WERI-Rb-1 (cell line): ENCODE measurements around the gene SMYD3.
A peak's percentile ranks its signal among the peaks of the same experiment; 100 is the strongest.

Experiments used
- DNase-seq: peaks from one replicate; pipeline ENCODE4 v3.0.0-alpha.2; 2020
- H3K27ac ChIP-seq: fragments of 250-450 bp; sonication (Bioruptor Pico); 2 replicates; pipeline ENCODE4 v1.5.1; 2020; ENCODE audit warnings: mild to moderate bottlenecking, moderate library complexity
- H3K27me3 ChIP-seq: fragments of 250-450 bp; sonication (Bioruptor Pico); 2 replicates; pipeline ENCODE4 v1.5.1; 2021; ENCODE audit warnings: mild to moderate bottlenecking, low read depth, moderate library complexity; ENCODE audit not compliant: insufficient read depth, severe bottlenecking
- H3K36me3 ChIP-seq: fragments of 250-450 bp; sonication (Bioruptor Pico); 2 replicates; pipeline ENCODE4 v1.5.1; 2020; ENCODE audit warnings: mild to moderate bottlenecking, moderate library complexity
- H3K4me3 ChIP-seq: 2 replicates; pipeline ENCODE4 v1.5.1; 2011; ENCODE audit warnings: low read depth, mild to moderate bottlenecking, control low read depth, low read length
- H3K9me3 ChIP-seq: fragments of 250-450 bp; sonication (Bioruptor Pico); 2 replicates; pipeline ENCODE4 v1.5.1; 2021; ENCODE audit warnings: mild to moderate bottlenecking, moderate library complexity; ENCODE audit not compliant: severe bottlenecking
- TF ChIP-seq, protein P1 (sequence below): IDR thresholded peaks from 2 replicates; pipeline ENCODE4 v1.5.1; 2011; ENCODE audit warnings: low read depth, mild to moderate bottlenecking, control low read depth, inconsistent platforms, low read length

The SMYD3 gene

GRCh38 chr1:246012341-246012740 is 494.7 kb downstream of the SMYD3 start:
- Histone ChIP-seq H3K9me3 (no peaks in the 10 kb centered on the region), H3K4me3 (no peak overlapping the region), H3K27ac (no peak overlapping the region), H3K36me3 (no peaks in the 10 kb centered on the region), H3K27me3 (no peaks in the 10 kb centered on the region)
- peak; percentile 8 for DNase-seq
- TF ChIP-seq, protein P1, sequence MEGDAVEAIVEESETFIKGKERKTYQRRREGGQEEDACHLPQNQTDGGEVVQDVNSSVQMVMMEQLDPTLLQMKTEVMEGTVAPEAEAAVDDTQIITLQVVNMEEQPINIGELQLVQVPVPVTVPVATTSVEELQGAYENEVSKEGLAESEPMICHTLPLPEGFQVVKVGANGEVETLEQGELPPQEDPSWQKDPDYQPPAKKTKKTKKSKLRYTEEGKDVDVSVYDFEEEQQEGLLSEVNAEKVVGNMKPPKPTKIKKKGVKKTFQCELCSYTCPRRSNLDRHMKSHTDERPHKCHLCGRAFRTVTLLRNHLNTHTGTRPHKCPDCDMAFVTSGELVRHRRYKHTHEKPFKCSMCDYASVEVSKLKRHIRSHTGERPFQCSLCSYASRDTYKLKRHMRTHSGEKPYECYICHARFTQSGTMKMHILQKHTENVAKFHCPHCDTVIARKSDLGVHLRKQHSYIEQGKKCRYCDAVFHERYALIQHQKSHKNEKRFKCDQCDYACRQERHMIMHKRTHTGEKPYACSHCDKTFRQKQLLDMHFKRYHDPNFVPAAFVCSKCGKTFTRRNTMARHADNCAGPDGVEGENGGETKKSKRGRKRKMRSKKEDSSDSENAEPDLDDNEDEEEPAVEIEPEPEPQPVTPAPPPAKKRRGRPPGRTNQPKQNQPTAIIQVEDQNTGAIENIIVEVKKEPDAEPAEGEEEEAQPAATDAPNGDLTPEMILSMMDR: peak; percentile 52; the same call in 1 of the 2 replicates

DNA sequence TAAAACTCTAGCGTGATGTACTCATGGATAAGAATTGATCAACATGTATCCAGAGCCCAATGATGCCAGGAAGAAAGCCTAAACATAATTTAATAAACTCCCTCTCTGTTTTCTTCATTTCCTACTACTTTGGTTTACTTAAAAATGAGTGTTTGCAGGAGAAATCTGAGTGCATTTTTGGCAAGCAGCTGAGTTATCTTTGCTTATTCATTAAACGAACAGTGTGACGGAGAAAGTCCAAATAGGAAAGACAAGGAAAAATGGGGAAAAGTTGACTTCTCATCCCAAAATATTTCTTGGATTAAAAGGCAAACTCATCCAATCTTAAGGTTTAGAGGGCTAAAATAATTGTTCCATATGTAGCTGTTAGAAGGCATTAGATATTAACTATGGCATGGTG is 496.7 kb downstream of the SMYD3 start:
- no peak overlapping the region for H3K4me3 ChIP-seq
- no peak for DNase-seq
- TF ChIP-seq, protein P1: no peak
- no peaks in the 10 kb centered on the region for H3K36me3 ChIP-seq
- no peaks in the 10 kb centered on the region for H3K9me3 ChIP-seq
- H3K27me3 ChIP-seq: no peaks in the 10 kb centered on the region
- H3K27ac ChIP-seq: no peak overlapping the region

- no peak for DNase-seq
- TF ChIP-seq, protein P1: no peak
- Histone ChIP-seq H3K4me3 (no peak overlapping the region), H3K36me3 (no peaks in the 10 kb centered on the region), H3K9me3 (no peaks in the 10 kb centered on the region), H3K27ac (no peak overlapping the region), H3K27me3 (no peaks in the 10 kb centered on the region)
These were observed 498.7 kb downstream of the SMYD3 start for GRCh38 chr1:246008363-246008831.

DNA sequence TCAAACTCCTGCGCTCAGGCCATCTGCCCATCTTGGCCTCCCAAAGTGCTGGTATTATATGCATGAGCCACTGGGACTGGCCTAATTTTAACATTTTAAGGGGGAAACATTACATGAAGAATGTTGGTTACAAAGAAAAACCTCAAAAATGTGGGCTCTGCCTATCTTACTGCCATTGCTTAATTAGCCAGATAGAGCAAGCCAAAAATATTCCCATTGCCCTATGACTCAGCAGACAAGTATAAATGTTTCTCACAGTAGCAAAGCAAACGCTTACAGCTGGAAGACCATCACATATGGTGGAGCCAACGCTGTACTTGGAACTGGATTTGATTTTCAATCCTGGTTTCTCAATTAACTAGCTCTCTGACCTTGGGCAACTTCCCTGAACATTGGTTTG is 502.0 kb downstream of the SMYD3 start:
- no peak for DNase-seq
- Histone ChIP-seq H3K4me3 (no peak overlapping the region), H3K9me3 (no peaks in the 10 kb centered on the region), H3K27me3 (no peaks in the 10 kb centered on the region), H3K36me3 (no peaks in the 10 kb centered on the region), H3K27ac (no peak overlapping the region)
- TF ChIP-seq, protein P1: no peak

DNA sequence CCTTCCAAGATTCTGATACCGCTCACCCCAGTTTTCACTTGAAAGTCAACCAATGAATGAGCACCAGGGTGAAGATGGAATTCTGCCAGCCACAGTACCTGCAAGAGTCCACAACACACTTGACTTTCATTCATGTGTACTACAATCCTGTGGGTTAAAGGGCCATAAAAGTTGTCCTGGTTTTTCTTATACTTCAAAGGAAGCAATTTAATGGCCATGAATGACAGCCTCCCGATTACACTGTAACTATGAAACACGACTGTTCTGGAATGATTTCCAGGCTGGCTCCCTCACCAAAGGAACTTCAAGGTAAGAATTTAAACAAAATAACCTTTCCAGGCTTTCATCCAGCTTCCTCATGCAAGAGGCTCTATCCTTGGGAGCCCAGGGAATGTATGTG is 502.8 kb downstream of the SMYD3 start:
- Histone ChIP-seq H3K4me3 (no peak overlapping the region), H3K36me3 (no peaks in the 10 kb centered on the region), H3K9me3 (no peaks in the 10 kb centered on the region), H3K27ac (no peak overlapping the region), H3K27me3 (no peaks in the 10 kb centered on the region)
- DNase-seq: no peak
- TF ChIP-seq, protein P1: no peak

- H3K27me3 ChIP-seq: no peaks in the 10 kb centered on the region
- TF ChIP-seq, protein P1: no peak
- no peak overlapping the region for H3K4me3 ChIP-seq
- H3K36me3 ChIP-seq: no peaks in the 10 kb centered on the region
- DNase-seq: no peak
- H3K9me3 ChIP-seq: no peaks in the 10 kb centered on the region
- no peak overlapping the region for H3K27ac ChIP-seq
These were observed 503.7 kb downstream of the SMYD3 start for GRCh38 chr1:246003442-246003730.
